Measurements from ENCODE around the gene GSTA2.
"Not testable (repeated sequence)": the region's sequence is repeated elsewhere in the genome, so short reads cannot be mapped to it uniquely, and the experiment has no call there.

Gene GSTA2

DNA sequence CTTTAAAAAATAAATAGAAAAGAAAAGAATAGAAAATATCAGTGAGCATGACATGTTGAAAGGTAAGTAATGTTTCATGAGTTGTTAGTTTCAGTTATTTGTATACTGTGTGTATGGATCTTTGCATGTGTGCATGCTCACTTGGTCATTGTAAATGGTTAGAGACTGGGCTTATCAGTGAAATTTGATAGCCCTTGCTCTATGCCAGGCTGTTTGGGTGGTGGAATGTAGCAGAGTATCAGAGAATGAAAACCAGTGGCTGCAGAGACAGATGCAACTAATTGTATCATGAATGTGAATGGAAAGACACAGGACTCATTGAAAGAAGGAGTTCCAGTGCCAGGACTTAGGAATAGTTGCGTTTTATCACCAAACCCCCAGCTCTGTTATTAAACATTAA, 4.2 kb downstream of the GSTA2 start:
- no peak for DNase-seq

DNA sequence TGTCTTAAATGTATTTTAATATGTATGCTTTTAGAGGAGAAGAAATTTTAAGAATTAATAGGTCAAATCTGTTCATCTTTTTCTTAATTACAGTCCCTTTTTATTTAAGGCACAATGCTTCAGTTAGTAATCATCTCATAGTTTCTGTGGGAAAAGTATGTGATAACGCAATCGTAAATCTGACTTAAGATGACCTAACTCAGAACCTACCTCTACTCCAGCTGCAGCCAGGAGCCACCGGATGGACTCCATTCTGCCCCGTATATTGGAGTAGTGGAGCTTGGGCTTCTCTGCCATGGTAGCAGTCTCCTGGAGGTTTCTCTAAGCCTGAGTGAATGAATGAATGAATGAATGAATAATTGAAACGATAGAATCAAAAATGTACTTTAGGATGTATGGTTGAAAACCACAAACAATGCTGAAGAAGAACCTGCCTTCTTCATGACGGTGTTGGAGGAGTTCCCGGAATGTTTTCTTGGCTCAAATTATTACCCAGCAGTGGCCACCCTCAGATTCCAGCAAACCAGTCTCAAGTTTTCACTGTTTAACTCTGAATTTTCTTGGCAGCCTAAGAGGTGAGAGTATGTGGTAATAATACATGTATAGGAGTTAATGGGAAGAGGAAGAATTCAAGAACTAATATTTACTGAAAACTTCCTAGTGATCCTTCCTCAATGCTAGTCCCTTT, 5.5 kb downstream of the GSTA2 start:
- DNase-seq: not testable (repeated sequence)

DNA sequence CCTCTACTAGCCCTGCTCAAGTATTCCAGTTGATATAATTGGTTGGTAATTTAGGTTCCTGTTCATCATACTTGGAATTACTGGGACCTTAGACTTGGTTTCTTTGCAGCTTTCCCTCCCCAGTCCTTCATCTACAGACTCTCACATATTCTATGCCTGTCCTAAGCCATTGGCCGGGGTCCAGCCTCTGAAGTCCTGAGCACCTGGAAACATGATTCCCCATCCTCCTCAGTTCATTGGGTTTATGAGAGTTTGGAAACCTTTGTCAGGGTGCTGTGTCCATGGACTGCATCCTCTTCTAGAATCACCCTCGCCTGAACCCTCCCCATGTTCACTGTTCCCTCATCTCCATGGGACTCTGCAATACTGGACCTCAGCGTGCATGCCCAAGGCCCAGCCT, 8.8 kb downstream of the GSTA2 start:
- DNase-seq: no peak

DNA sequence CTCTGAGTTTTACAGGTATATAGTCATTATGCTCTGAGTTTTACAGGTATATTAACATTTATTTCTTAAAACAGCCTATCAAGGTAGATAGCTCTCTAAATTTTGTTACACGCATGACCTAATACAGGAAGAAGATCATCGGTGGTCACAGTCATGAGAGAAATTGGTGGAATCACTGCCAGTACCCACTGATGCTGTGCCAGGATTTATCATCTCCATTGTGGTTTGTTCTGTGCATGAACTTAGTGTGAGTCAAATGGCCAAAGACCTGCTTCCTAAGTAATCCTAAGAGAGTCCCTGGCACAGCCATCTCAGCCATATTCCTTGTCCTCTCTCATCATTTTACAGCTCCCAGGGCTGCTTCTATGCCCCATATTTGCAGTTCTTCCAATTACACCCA, 10.1 kb downstream of the GSTA2 start:
- not testable (repeated sequence) for DNase-seq

DNA sequence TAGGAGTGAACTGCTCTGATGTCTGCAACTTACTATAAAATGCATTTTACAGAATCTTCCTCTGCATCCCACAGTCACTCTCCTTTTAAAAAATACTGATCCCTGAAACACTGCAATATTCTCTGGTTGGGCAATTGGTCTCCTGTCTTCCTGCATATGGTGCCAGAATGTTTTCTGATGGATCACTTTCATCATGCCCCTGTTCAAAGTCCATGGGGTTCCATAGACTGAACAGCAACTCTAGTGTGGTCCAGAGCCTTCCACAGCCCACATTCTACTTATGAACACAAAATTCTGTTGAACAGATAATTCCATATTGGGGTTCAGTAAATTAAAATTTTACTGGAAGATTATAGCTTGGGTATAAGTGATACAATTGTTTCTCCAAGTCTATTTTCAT, 11.0 kb downstream of the GSTA2 start:
- DNase-seq: no peak

DNA sequence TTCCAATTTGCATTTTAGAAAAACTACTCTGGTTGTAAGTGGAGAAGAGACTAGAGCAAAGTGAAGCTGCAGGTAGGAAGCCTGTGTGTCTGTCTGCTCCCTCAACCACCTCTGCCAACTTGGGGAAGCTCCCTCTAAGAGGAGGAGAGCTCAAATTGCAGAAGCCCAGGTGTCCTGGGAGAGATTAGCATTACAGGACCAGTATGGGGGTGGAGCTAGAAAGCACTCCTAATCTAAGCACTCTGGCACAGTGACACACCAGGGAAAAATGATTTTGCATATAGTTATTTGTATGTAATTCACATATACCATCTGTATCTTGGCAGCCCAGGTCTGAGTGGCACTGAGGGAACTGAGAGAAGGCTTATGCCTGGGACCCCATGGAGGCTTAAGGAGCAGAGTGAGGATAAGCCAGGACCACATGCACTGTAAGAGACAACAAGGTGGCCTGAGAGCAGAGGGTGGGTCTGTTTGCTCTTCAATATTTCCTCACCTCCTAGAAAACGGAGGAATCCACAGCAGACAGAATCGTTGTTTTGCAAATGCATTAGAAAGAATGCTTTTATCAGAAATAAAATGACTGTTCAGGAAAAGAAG, 13.6 kb downstream of the GSTA2 start:
- DNase-seq: no peak

DNA sequence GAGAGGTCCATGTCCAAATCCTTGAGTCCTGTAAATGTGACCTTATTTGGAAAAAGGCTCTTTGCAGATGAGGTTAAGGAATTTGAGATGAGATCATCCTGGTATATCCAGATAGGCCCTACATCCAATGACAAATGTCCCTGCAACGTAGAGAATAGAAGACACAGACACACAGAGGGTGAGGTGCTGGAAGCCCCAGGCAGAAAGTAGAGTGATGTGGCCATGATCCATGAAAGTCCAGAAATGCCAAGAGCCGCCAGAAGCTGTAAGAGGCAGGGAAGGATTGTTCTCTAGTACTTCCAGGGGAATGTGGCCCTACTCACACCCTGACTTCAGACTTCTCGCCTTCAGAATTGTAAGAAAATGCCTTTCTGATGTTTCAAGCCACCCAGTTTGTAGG, 16.0 kb downstream of the GSTA2 start:
- not testable (repeated sequence) for DNase-seq

DNA sequence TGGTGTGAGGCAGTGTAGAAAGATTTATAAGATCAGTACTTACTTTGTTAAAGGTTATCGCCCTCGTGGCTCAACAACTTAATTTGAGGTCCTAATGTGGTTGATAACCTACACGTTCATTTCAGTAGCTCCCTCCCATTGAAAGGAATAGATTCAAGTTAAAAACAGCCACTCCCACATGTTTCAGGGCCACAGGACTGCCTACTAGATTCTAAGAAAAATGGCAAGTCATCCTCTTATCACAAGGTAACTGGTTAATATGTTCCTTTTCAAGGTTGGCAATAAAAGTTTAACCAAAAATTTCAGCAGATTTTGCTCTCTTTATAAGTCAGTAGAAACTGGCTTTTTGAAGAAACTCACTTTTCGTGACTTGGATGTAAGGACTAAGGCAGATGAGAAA, 17.1 kb downstream of the GSTA2 start:
- DNase-seq: no peak

DNA sequence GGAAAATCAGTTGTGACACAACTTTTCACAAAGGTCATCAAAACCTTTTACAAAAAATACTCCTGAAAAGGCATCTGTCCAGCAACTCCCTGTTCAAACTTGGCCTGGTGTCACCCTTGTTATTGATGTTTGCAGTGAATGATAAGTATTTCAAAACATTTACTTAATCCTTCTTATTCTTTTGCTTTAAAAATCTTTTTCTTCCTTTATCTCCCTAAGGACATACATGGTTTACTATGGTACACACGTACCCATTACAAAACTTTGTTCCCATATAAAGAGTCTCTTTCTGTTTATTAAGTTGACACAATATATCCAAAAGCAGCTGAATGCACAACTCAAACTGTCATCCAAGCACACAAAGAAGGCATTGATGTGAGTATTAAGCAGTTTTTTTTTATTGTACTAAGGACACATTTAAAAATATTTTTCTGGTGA, 17.5 kb downstream of the GSTA2 start:
- DNase-seq: no peak

DNA sequence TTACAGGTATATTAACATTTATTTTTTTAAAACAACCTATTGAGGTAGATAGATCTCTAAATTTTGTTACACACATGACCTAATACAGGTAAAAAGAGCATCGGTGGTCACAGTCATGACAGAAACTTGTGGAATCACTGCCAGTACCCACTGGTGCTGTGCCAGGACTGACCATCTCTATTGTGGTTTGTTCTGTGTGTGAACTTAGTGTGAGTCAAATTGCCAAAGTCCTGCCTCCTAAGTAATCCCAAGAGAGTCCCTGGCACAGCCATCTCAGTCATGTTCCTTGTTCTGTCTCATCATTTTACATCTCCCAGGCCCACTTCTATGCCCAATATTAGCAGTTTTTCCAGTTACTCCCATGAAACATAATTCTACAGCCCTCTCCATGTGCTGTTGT, 21.4 kb downstream of the GSTA2 start:
- DNase-seq: no peak

DNA sequence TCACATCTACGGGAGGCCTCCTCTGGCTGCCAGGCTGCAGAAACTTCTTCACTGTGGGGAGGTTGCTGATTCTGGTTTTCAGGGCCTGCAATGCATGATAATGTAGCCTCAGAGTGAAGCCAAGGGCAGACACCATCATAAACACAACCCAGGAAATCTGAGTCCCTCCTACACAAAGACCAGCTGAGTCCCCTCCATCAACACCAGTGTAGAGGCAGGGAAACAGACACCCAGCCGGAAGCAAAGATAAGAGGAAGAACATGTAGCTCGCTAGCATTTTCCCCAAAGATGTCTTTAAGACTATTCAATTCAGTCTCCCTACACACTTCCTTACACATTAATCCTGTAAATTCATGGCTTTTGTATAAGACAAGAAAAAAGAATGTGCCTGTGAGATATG, 23.6 kb downstream of the GSTA2 start:
- DNase-seq: no peak

DNA sequence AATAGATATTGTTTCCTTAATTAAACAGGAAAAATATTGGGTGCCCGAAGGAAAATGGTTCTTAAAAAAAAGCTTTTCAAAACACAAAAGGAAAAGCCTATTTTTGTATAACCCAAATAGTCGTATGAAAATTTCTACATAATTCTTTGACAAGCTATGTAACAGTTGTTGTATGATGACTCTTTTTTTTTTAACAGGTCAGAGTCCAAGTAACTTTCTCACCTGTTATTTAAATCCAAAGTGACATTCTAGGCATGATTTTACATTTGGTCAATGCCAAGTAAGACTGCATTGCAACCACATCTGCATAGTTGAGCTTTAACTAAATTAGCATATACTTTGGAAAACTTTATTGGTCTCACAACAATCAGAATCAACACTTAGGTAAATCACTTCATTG, 24.1 kb downstream of the GSTA2 start:
- DNase-seq: no peak

DNA sequence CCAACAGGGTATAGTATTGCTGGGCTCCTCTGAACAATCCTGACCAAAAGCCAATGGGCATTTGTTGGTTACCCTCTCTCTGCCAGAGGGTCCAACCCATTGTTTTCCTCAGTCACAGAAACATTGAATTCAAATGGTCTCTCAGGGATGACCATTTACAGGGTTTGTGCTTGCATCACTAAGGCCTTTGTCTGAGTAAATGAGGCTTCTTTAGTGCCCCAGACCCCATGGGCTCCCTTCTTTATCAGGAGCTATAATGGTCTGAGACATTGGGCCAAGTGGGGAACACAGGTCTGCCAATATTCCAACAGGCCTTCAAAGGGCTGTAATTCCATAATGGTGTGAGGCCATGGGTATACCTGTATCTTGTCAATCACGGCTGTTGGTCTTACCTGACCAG, 27.1 kb downstream of the GSTA2 start:
- no peak for DNase-seq

DNA sequence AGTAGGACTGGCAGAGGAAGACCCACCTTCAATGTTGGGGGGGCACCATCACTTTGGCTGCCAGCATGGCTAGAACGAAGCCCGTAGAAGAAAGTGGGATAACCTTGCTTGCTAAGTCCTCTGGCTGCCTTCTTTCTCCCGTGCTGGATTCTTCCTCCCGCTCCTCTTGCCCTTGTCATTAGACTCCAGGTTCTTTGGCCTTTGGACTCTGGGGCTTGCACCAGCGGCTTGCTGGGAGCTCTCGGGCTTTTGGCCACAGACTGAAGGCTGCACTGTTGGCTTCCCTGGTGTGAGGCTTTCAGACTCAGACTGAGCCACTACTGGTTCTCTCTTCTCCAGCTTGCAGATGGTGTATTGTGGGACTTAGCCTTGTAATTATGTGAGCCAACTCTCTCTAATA, 28.2 kb downstream of the GSTA2 start:
- DNase-seq: no peak

DNA sequence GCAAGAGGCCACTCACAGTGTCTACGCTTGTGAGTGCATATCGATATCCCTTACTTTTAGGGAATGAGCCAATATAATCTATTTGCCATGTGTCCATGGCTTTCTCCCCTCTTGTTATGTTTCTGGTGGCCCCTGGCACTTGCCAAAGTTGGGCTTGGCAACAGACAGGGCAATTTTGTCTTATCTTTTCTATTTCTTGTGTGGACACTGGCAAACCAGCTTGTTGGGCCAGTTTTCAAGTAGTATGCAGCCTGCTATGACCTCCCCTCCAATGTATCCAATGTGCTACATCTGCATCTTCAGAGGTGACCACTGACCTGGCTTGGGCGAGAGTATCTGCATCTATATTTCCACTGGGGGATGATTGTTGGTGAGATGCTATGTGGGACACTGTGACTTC, 29.2 kb downstream of the GSTA2 start:
- DNase-seq: no peak

DNA sequence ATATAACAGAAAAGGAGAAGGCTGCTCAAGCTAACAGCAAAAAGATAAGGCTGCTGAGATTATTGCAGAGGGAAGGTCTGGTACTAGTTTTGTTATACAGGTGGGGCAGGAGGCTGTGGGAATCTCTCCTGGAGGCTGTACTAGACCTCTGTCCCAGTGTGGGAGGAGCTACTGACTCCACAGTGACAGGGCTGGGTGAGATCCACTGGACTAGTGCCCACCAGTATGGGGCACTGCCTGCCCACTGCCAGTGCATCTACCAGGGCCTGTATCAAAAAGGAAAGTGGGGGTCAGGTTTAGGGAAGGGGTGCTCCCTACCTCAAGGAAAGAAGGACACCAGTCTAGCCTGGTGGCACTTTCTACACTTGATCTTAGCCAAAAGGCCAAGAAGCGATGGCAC, 30.1 kb downstream of the GSTA2 start:
- no peak for DNase-seq

DNA sequence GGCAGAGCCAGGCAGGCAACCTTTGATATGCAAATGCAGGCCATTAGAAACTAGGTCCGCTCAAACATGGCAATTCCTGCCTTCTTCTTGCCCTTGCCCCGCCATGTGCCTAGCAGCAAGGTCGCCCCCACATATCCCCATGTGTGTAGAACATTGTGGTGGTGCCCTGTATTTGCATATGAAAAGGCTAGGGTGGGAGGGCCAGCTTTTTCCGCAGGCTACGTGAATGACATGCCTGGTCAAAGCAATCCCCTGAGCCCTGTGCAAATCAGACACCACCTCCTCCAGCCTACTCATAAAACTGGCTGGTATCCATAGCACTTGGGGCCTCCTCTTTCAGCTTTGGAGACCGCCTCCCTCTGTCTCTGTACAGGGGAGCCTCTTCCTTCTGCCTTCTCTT, 31.6 kb downstream of the GSTA2 start:
- no peak for DNase-seq

DNA sequence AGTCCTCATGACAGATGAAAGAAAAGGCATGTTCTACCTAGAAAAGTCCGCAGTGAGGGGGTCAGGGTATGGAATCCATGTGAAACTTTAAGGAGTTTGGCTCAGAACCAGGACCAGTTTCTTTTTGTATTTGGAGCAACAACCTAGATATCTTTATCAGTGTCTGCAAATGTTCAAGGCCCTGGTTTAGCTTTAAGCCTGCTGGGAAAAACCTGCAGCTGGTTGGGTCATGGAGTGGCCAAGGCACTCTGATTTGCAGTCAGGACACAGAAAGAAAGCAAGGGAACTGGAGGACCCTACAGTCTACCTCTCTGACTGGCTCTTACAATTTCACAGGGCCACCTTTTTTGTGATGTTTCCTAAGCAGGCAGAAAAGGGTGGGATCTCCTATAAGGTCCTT, 33.7 kb downstream of the GSTA2 start:
- no peak for DNase-seq

DNA sequence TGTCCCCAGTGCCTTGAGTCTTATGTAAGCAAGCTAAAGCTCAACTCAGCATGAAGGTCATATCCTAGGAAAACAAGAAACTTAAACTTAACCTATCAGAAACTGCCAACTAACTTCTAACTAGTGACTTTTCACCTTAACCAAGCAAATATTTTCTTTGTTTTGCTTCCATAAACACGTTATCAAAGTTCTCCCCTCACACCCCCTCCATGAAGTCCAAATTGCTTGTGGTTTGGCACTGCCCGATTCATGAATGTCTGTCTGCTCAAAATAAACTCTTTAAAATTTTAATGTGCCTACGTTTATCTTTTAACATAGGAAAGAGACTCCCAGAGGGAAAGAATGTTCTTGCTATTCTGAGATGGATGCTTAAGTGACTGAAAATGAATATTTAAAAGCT, 34.9 kb downstream of the GSTA2 start:
- no peak for DNase-seq

DNA sequence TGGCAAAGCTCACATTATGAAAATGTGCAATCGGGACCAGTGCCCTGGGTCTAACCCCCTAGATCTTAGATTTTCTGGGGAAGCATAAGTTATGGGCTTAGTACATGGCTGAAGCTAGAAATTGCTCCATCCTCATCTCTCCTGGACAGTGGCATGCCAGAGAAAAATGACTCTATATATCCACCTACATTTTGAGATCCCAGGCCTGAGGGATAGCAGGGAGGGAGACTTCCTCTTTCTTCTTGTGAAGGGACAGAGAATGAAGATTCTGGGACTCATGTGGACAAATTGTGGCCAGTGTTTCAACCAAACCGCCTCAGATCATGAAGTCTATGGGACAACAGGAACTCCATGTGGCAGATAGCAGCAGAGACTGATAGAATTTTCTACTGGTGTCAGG, 35.4 kb downstream of the GSTA2 start:
- DNase-seq: no peak

DNA sequence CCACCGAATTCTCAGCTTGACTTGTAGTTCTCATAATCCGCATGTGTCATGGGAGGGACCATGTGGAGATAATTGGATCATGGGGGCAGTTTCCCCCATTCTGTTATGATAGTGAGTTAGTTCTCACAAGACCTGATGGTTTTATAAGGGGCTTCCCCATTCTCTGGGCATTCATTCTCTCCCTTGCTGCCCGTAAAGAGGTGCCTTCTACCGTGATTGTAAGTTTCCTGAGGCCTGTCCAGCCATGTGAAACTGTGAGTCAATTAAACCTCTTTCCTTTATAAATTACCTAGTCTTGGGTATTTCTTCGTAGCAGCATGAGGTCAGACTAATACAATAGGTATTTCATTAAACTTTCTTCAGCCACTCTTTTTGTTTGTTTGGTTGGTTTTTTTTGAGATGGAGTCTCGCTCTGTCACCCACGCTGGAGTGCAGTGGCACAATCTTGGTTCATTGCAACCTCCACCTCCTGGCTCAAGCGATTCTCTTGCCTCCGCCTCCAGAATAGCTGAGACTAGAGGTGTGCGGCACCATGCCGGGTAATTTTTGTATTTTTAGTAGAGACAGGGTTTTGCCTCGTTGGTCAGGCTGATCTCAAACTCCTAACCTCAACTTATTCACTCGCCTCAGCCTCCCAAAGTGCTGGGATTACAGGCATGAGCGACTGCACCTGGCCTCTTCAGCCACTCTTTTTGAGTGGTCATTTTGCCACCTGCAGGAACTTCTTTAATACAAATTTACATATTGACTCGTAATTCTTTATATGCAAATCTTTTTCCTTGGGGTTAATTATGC, 36.3 kb downstream of the GSTA2 start:
- no peak for DNase-seq

DNA sequence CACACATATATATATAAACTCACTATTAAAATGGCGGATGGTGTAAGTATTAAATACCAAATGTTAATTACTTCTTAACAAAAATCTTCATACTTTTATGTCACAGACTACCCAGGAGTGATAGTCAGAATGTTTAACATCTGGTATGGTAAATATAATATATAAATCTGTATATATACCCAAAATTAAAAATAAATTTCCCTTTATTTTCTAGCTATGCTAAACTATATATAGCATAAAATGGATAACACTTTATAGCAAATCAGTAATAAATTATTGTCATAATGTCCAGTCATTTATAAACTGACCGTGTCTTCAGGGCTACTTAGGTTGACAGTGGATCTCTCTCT, 37.1 kb downstream of the GSTA2 start:
- DNase-seq: no peak

DNA sequence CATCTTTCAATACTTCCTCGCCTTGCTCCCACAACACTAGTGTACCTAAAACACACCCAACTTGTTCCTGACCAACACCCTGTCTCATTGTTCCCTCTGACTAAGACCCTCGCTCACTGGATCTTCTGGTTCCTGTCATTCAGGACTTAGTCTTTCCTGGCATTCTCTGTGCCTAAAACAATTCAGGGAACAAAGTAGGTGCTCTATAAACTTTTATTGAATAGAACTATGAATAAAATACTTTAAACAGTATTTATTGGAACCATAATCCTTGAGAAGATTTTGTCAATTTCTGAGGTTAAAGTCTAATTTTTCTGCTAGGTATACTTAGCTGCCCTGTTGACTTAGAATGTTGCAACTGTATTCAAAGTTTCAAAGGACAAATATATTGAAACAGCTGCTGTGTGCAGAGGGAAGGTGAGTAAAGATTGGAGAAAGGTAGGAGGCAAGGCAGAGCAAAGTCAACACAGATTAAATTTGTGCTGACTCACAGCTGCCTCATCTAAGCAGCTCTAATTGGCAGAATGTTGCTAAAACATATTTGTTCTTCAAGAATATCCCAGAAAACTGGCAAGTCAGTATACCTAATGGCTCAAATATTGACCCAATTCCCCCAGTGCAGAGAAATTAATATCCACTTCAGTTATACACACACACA, 37.6 kb downstream of the GSTA2 start:
- no peak for DNase-seq

DNA sequence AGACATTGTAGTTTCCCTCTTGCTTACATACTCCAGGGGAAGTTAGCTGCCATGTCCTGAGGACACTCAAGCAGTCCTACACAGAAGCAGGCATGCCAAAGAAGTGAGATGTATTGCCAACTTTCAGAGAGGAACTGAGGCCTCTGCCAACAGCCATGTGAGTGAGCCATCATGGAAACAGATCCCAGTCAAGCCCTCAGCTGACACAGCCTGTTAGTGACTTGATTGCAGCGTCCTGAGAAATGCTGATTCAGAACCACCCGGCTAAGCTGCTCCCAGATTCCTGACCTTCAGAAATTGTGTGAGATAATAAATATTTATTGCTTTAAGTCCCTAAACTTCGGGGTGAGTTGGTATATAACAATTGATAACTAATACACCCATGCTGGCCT, 38.1 kb downstream of the GSTA2 start:
- no peak for DNase-seq
